CD4-positive, alpha-beta T cell (primary cell): ENCODE measurements around the gene NEU3. TPM values are rescaled to one million over a fixed set of nuclear protein-coding genes. Genes with fewer than 3 reads are reported as not detected.

Experiments
- ATAC-seq: fragments of 200-7000 bp; cut with Tn5 transposase; one replicate; pipeline ENCODE4 v1.10.0; 2022; ENCODE audit warnings: mild to moderate bottlenecking; ENCODE audit not compliant: poor library complexity
- CTCF ChIA-PET: fragments of 350-600 bp; sonication (Branson Sonifier 250); formaldehyde crosslinking; loops from one replicate; lab custom pipeline; 2021; ENCODE audit warnings: antibody characterized with exemption, inconsistent platforms; lab: Charles Lee
- POLR2A ChIA-PET: fragments of 350-600 bp; sonication (Branson Sonifier 250); formaldehyde crosslinking; loops from one replicate; lab custom pipeline; 2021; ENCODE audit warnings: antibody characterized with exemption, inconsistent platforms; lab: Charles Lee
- DNase-seq, 14 experiments: peaks; one replicate each; pipeline ENCODE4 v3.0.0-alpha.2; 2013 to 2020; ENCODE audit warnings: mixed read lengths in 2 of 14
- H3K27ac ChIP-seq, 2 donors: one replicate each; pipeline versions ENCODE4 v1.5.1 to v1.7.0; 2013; ENCODE audit warnings: low read length in 2 of 2, low read depth in 1 of 2, mild to moderate bottlenecking in 1 of 2
- H3K27me3 ChIP-seq, 2 experiments: 1 replicate in 1 of 2; 2 replicates in 1 of 2; pipeline versions ENCODE4 v1.6.1 to v1.7.0; 2013; ENCODE audit warnings: low read length in 2 of 2, control low read depth in 1 of 2, mild to moderate bottlenecking in 1 of 2, moderate library complexity in 1 of 2; ENCODE audit not compliant: insufficient read depth in 2 of 2, control insufficient read depth in 1 of 2
- H3K36me3 ChIP-seq: one replicate; pipeline ENCODE4 v1.6.1; 2013; ENCODE audit warnings: low read length, control low read depth; ENCODE audit not compliant: insufficient read depth
- H3K4me1 ChIP-seq: one replicate; pipeline ENCODE4 v1.6.1; 2013; ENCODE audit warnings: low read length, control low read depth; ENCODE audit not compliant: insufficient read depth
- H3K4me3 ChIP-seq: one replicate; pipeline ENCODE4 v1.5.1; 2013; ENCODE audit warnings: mild to moderate bottlenecking, low read length, moderate library complexity
- H3K9me3 ChIP-seq, 2 experiments: 1 replicate in 1 of 2; 2 replicates in 1 of 2; pipeline versions ENCODE4 v1.6.1 to v1.7.0; 2013; ENCODE audit warnings: low read length in 2 of 2, mild to moderate bottlenecking in 2 of 2, control low read depth in 1 of 2, moderate library complexity in 1 of 2; ENCODE audit not compliant: control insufficient read depth in 1 of 2, insufficient read depth in 1 of 2
- H3K27ac Mint-ChIP-seq: one replicate; pipeline ENCODE4 v1.8.0; 2020; ENCODE audit warnings: mixed read lengths
- H3K27me3 Mint-ChIP-seq: one replicate; pipeline ENCODE4 v1.8.0; 2021; ENCODE audit warnings: mixed read lengths
- H3K36me3 Mint-ChIP-seq: one replicate; pipeline ENCODE4 v1.8.0; 2021; ENCODE audit warnings: low read depth, mixed read lengths
- H3K4me1 Mint-ChIP-seq: one replicate; pipeline ENCODE4 v1.8.0; 2021; ENCODE audit warnings: low read depth, mixed read lengths
- H3K4me3 Mint-ChIP-seq: one replicate; pipeline ENCODE4 v1.8.0; 2020; ENCODE audit warnings: mild to moderate bottlenecking, mixed read lengths
- H3K9me3 Mint-ChIP-seq: one replicate; pipeline ENCODE4 v1.8.0; 2020; ENCODE audit warnings: mixed read lengths
- CTCF ChIP-seq: fragments of 200-600 bp; IDR thresholded peaks from one replicate; pipeline ENCODE4 v1.8.0; 2022; ENCODE audit warnings: antibody characterized with exemption, mild to moderate bottlenecking
- intact Hi-C, 2 experiments: fragments of 100-400 bp; cut with DNase I in 1 of 2; cut with micrococcal nuclease in 1 of 2; formaldehyde crosslinking; loops; one replicate each; pipeline versions ENCODE4 v1.15.1 to v1.9.0; 2023 to 2025; cut with DNase I, micrococcal nuclease
- total RNA-seq, 174 experiments: library from RNA in 2 of 174; stranded (reverse) in 2 of 174; gene quantifications; one replicate each; pipeline ENCODE4 v1.2.3 and lab custom pipeline; 2021 to 2026

NEU3 gene
- total RNA-seq, 2 experiments from 2014 or later, result 9.7 to 10.6 TPM

DNA sequence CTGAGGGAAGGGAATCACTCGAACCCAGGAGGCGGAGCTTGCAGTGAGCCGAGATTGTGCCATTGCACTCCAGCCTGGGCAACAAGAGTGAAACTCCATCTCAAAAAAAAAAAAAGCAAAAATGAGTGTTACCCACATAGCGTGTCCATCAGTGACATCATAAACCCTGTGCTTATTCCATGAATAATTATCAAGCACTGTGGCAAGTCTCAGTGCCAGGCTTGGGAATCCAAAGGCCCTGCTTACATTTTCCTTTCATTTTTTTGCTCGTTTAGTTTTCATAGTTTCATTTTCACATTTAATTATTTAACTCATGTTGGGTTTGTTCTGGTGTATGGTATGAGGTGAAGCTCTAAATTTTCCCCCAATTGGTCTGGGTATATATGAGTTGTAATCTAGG lies 46.5 kb downstream of the NEU3 start:
- intact Hi-C loops, result no loop called here
- H3K36me3 Mint-ChIP-seq, result no peaks in the 10 kb centered on the region
- no peak for ATAC-seq

DNA sequence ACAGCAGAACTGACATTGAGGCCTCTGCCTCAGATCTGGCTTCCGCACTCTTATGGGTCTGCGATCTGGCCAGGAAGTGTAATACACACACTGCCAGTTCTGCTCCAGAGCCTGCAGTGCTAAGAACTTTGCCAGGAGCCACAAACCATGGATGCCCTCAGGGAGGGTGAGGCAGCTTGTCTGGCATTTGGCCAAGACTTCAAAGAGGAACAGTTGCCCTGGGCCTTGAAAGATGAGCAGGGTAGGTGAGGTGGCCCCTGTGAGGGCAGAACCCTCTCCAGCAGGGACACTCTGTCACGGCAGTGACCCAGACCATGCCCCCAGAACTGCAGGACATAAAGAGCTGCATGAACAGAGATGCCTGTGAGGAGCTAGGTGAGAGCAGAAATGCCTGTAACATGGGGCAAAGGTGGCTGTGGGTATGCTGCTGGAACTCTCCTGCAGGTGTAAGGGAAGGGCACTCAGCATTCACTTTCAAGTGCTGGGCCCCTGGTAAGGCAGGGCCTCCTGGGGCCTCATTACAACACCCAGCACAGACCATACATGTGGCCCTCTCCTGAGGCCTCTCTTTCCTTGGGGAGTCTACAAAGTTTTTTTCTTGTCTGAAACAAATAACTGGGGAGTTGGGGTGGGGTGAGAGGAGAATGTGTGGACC lies 47.3 kb downstream of the NEU3 start:
- H3K27me3 ChIP-seq, result no peaks in the 10 kb centered on the region
- Mint-ChIP-seq H3K36me3 (no peaks in the 10 kb centered on the region), H3K27ac (no peak overlapping the region), H3K4me3 (no peak overlapping the region), H3K27me3 (no peaks in the 10 kb centered on the region), H3K9me3 (peaks cover 3% of the 10 kb centered on the region), H3K4me1 (no peaks in the 10 kb centered on the region)
- H3K4me3 ChIP-seq, result no peak overlapping the region
- peaks cover 0 to 3% of the 10 kb centered on the region in 2 experiments for H3K9me3 ChIP-seq
- H3K4me1 ChIP-seq, result no peaks in the 10 kb centered on the region
- DNase-seq (no peak), ATAC-seq (no peak)
- no peaks in the 10 kb centered on the region for H3K36me3 ChIP-seq
- ChIA-PET CTCF (interaction anchor here (1.6 kb wide), 1 partner anchor 13 kb away, joined by 3 read pairs; no protein-coding TSS in a partner anchor), POLR2A (no interaction called here)
- H3K27ac ChIP-seq, result no peak overlapping the region
- intact Hi-C loops, result no loop called here
- no peak for TF ChIP-seq CTCF

More for the DNA sequence above, 46.5 kb downstream of the NEU3 start:
- no peak for DNase-seq
- H3K4me3 Mint-ChIP-seq, result no peak overlapping the region
- no peak overlapping the region for H3K27ac Mint-ChIP-seq
- ChIA-PET POLR2A (no interaction called here), CTCF (interaction anchor here (1.6 kb wide), 1 partner anchor 13 kb away, joined by 3 read pairs; no protein-coding TSS in a partner anchor)
- no peak for TF ChIP-seq CTCF
- no peaks in the 10 kb centered on the region for H3K4me1 ChIP-seq
- no peaks in the 10 kb centered on the region for H3K36me3 ChIP-seq
- H3K27ac ChIP-seq, result no peak overlapping the region
- no peaks in the 10 kb centered on the region for H3K27me3 ChIP-seq
- H3K4me3 ChIP-seq, result no peak overlapping the region
- no peaks in the 10 kb centered on the region for H3K9me3 Mint-ChIP-seq
- peaks cover 0 to 1% of the 10 kb centered on the region in 2 experiments for H3K9me3 ChIP-seq
- H3K4me1 Mint-ChIP-seq, result no peaks in the 10 kb centered on the region
- no peaks in the 10 kb centered on the region for H3K27me3 Mint-ChIP-seq

GRCh38 chr11:75040167-75040770 lies 51.5 kb downstream of the NEU3 start:
- Histone ChIP-seq H3K36me3 (no peaks in the 10 kb centered on the region), H3K4me1 (no peaks in the 10 kb centered on the region), H3K4me3 (no peak overlapping the region), H3K9me3 (peaks cover 0 to 3% of the 10 kb centered on the region in 2 experiments), H3K27ac (no peak overlapping the region), H3K27me3 (no peaks in the 10 kb centered on the region)
- TF ChIP-seq CTCF, result no peak
- no peak for DNase-seq
- ChIA-PET CTCF (no interaction called here), POLR2A (no interaction called here)
- H3K27ac Mint-ChIP-seq, result no peak overlapping the region
- no peaks in the 10 kb centered on the region for H3K4me1 Mint-ChIP-seq
- peaks cover 3% of the 10 kb centered on the region for H3K9me3 Mint-ChIP-seq
- H3K36me3 Mint-ChIP-seq, result no peaks in the 10 kb centered on the region
- intact Hi-C loops, result no loop called here
- H3K27me3 Mint-ChIP-seq, result no peaks in the 10 kb centered on the region
- H3K4me3 Mint-ChIP-seq, result no peak overlapping the region
- no peak for ATAC-seq
